Measurements from ENCODE around the gene GRK5.
A peak's percentile ranks its signal among the peaks of the same experiment; 100 is the strongest.

GRK5 gene

DNA sequence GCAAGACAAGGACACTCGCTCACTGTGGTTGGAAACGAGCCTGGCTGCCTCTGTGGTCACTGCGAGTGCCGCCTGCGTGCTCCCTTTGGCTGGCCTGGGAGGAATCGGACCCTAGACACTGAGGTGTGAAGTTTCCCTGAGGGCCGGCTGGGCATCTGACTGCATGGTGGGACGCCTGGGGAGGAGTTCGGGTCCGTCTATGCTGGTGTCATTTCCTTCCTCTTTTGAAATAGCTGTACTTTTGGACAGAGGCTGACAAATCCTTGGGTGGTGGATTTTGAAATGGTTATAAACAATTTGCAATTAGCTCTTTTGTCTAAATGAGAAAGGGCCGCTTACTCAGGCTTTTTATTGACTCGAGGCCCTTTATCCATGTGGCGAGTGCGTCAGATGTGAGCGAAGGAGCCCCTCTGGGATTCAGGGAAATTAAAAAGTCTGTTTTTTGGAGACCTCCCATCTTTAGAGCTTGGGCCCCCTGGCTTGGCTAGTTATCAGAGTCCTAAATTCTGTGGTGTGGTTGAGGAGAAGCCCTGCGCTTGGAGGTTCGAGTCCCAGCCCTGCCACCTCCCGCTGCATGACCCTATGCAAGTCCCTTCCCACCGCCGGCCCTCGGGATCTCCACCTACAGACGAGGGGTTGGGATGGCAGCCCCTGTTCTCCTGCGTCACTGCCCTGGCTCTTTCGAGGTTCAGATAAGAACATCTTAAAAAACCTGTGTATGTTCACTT, 188.1 kb downstream of the GRK5 start:
- ATAC-seq (no peak), DNase-seq (no peak)
- H3K27ac Mint-ChIP-seq: no peak overlapping the region
- no peaks in the 10 kb centered on the region for H3K27me3 Mint-ChIP-seq
- H3K9me3 Mint-ChIP-seq: peaks cover 0 to 7% of the 10 kb centered on the region in 2 donors
- H3K4me1 Mint-ChIP-seq: peaks cover 26% of the 10 kb centered on the region
- H3K4me3 Mint-ChIP-seq: no peak overlapping the region

- Mint-ChIP-seq H3K4me1 (peaks cover 21% of the 10 kb centered on the region), H3K4me3 (no peak overlapping the region), H3K9me3 (peaks cover 0 to 7% of the 10 kb centered on the region in 2 donors), H3K27me3 (no peaks in the 10 kb centered on the region), H3K27ac (peak overlapping the region in 1 of 2 donors; percentile 41)
- ATAC-seq (no peak), DNase-seq (no peak)
Measured at GRCh38 chr10:119396008-119396708, 188.8 kb downstream of the GRK5 start.

GRCh38 chr10:119396709-119397071, 189.3 kb downstream of the GRK5 start:
- H3K9me3 Mint-ChIP-seq: peaks cover 0 to 7% of the 10 kb centered on the region in 2 donors
- peaks cover 18% of the 10 kb centered on the region for H3K4me1 Mint-ChIP-seq
- H3K4me3 Mint-ChIP-seq: no peak overlapping the region
- no peak for DNase-seq
- no peak for ATAC-seq
- H3K27ac Mint-ChIP-seq: peak overlapping the region in 1 of 2 donors; percentile 41
- H3K27me3 Mint-ChIP-seq: no peaks in the 10 kb centered on the region

- DNase-seq (no peak), ATAC-seq (no peak)
- Mint-ChIP-seq H3K27ac (no peak overlapping the region), H3K27me3 (no peaks in the 10 kb centered on the region), H3K4me1 (peaks cover 22% of the 10 kb centered on the region), H3K9me3 (peaks cover 0 to 7% of the 10 kb centered on the region in 2 donors), H3K4me3 (no peak overlapping the region)
Measured at GRCh38 chr10:119397416-119397815, 190.0 kb downstream of the GRK5 start.

DNA sequence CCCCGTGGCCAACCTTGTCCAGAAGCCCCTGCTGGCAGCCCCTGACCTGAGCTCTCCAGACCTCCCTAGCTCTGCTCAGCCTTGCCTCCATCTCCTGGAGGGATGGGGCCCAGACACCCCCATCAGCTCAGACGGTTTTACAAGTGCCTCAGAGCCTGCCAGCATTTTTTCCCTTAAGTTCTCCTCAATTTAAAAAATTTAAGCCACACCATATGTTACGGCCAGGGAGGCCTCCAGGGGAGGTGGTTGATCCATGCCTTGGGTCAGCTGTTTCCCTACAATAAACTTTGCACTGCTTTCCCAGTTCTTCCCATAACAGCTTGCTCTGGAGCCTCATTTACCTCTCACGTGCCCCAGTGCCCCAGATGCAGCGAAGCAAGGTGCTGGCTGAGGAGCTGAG, 191.6 kb downstream of the GRK5 start:
- DNase-seq: no peak
- H3K4me3 Mint-ChIP-seq: no peak overlapping the region
- ATAC-seq: no peak
- H3K27me3 Mint-ChIP-seq: no peaks in the 10 kb centered on the region
- peaks cover 16% of the 10 kb centered on the region for H3K4me1 Mint-ChIP-seq
- H3K27ac Mint-ChIP-seq: peak overlapping the region in 1 of 2 donors; percentile 80
- peaks cover 0 to 2% of the 10 kb centered on the region in 2 donors for H3K9me3 Mint-ChIP-seq

- ATAC-seq: no peak
- peaks cover 15% of the 10 kb centered on the region for H3K4me1 Mint-ChIP-seq
- no peaks in the 10 kb centered on the region for H3K27me3 Mint-ChIP-seq
- DNase-seq: no peak
- H3K27ac Mint-ChIP-seq: peak overlapping the region in 1 of 2 donors; percentile 31
- H3K9me3 Mint-ChIP-seq: no peaks in the 10 kb centered on the region
- no peak overlapping the region for H3K4me3 Mint-ChIP-seq
Measured at GRCh38 chr10:119399466-119399865, 192.1 kb downstream of the GRK5 start.

- ATAC-seq (no peak), DNase-seq (no peak)
- H3K27me3 Mint-ChIP-seq: no peaks in the 10 kb centered on the region
- H3K27ac Mint-ChIP-seq: no peak overlapping the region
- peaks cover 6% of the 10 kb centered on the region for H3K4me1 Mint-ChIP-seq
- no peaks in the 10 kb centered on the region for H3K9me3 Mint-ChIP-seq
- H3K4me3 Mint-ChIP-seq: no peak overlapping the region
Measured at GRCh38 chr10:119401671-119402395, 194.5 kb downstream of the GRK5 start.

- ATAC-seq (no peak), DNase-seq (no peak)
- H3K27me3 Mint-ChIP-seq: no peaks in the 10 kb centered on the region
- H3K4me1 Mint-ChIP-seq: peaks cover 6% of the 10 kb centered on the region
- no peak overlapping the region for H3K4me3 Mint-ChIP-seq
- H3K27ac Mint-ChIP-seq: no peak overlapping the region
- no peaks in the 10 kb centered on the region for H3K9me3 Mint-ChIP-seq
Measured at GRCh38 chr10:119403921-119404320, 196.6 kb downstream of the GRK5 start.

DNA sequence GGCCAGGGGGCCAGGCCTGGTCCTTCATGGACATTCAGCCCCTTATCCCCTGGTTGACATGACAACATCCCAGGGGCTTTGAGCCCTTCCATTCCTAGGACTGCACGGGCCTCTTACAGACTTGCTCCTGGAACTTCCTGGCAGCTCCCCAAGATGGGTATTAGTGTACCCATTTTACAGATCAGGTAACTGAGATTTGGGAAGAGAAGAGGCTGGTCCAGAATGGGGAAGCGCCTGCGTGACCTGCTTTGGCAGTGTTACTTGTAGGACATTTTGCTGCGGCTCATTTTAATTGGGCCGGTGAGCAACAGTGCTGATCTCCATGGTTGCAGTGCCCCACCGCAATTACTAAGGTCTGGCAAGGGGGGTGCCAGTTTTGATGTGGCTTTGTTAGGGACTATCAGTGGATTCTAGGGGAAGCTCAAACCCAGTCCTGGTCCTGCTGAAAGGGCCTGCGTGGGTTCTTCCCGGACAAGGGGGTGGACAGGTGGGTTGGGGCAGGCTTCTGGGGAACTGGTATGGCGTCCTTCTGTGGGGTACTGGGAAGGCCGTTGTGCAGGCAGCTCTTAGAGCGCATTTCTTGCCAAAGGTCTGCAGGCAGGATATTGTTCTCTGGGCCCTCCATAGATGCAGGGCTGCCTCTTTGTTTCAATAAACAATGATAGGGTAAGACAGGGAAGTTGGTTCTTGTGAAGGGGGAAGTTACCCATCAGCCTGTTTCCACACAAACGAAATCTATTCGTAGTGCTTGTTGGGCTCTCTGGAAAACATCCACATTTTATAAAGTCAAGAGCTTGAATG, 197.5 kb downstream of the GRK5 start:
- ATAC-seq: no peak
- no peak overlapping the region for H3K27ac Mint-ChIP-seq

GRCh38 chr10:119405520-119405807, 198.1 kb downstream of the GRK5 start:
- Mint-ChIP-seq H3K9me3 (no peaks in the 10 kb centered on the region), H3K4me1 (peaks cover 6% of the 10 kb centered on the region), H3K4me3 (no peak overlapping the region), H3K27ac (no peak overlapping the region), H3K27me3 (no peaks in the 10 kb centered on the region)
- ATAC-seq: no peak
- DNase-seq: no peak

More for the DNA sequence above, 197.5 kb downstream of the GRK5 start:
- no peak overlapping the region for H3K4me3 Mint-ChIP-seq
- no peaks in the 10 kb centered on the region for H3K27me3 Mint-ChIP-seq
- no peak for DNase-seq
- H3K4me1 Mint-ChIP-seq: peaks cover 6% of the 10 kb centered on the region
- H3K9me3 Mint-ChIP-seq: no peaks in the 10 kb centered on the region

GRCh38 chr10:119406137-119406536, 198.8 kb downstream of the GRK5 start:
- peaks cover 6% of the 10 kb centered on the region for H3K4me1 Mint-ChIP-seq
- no peak overlapping the region for H3K27ac Mint-ChIP-seq
- ATAC-seq (no peak), DNase-seq (no peak)
- no peaks in the 10 kb centered on the region for H3K9me3 Mint-ChIP-seq
- H3K4me3 Mint-ChIP-seq: no peak overlapping the region
- no peaks in the 10 kb centered on the region for H3K27me3 Mint-ChIP-seq

GRCh38 chr10:119406601-119407253, 199.4 kb downstream of the GRK5 start:
- Mint-ChIP-seq H3K9me3 (no peaks in the 10 kb centered on the region), H3K27ac (no peak overlapping the region), H3K4me3 (no peak overlapping the region), H3K4me1 (peaks cover 4% of the 10 kb centered on the region), H3K27me3 (no peaks in the 10 kb centered on the region)
- ATAC-seq (no peak), DNase-seq (no peak)

DNA sequence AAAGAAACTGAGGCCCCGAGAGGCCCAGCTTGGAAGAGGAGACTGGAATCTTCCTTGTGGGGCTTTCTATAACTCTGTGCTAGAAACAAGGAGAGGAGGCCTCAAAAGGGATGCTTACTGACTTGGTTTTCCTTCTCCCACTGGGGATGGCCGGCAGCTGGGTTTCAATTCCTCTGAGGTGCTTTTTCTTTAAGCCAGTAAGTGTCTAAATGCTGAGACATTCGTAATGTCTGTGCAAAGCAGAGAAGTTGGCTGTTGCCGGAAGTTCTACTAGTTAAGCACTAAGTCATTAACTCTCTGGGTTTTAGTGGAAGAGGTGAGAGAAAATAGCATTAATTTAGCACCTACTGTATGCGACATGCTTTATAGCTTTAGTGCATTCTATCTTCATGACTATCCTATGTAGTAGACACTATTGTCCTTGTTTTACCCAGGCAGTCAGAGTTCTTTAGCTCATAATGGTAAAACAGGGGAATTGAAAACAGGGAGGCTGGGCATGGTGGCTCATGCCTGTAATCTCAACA, 199.9 kb downstream of the GRK5 start:
- Mint-ChIP-seq H3K27ac (no peak overlapping the region), H3K4me1 (no peaks in the 10 kb centered on the region), H3K27me3 (no peaks in the 10 kb centered on the region), H3K4me3 (no peak overlapping the region), H3K9me3 (no peaks in the 10 kb centered on the region)
- DNase-seq: no peak
- no peak for ATAC-seq

DNA sequence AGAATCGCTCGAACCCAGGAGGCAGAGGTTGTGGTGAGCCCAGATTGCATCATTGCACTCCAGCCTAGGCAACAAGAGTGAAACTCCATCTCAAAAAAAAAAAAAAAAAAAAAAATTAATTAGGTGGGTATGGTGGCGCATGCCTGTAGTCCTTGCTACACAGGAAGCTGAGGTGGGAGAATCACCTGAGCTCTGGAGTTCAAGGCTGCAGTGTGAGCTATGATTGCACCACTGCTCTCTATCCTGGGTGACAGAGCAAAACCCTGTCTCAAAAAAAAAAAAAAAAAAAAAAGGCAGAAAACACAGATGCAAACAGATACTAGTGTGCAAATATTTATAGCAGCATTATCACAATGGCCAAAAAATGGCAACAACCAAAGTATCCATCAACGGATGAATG, 200.7 kb downstream of the GRK5 start:
- Mint-ChIP-seq H3K27ac (no peak overlapping the region), H3K4me3 (no peak overlapping the region), H3K27me3 (no peaks in the 10 kb centered on the region), H3K4me1 (no peaks in the 10 kb centered on the region), H3K9me3 (no peaks in the 10 kb centered on the region)
- DNase-seq: no peak
- no peak for ATAC-seq

- no peaks in the 10 kb centered on the region for H3K4me1 Mint-ChIP-seq
- DNase-seq (no peak), ATAC-seq (no peak)
- H3K27me3 Mint-ChIP-seq: no peaks in the 10 kb centered on the region
- H3K27ac Mint-ChIP-seq: peak overlapping the region in 1 of 2 donors; percentile 37
- H3K4me3 Mint-ChIP-seq: no peak overlapping the region
- no peaks in the 10 kb centered on the region for H3K9me3 Mint-ChIP-seq
Measured at GRCh38 chr10:119408969-119409371, 201.6 kb downstream of the GRK5 start.
